Measurements from ENCODE around the gene OR1E1. TPM values are rescaled to one million over a fixed set of nuclear protein-coding genes. Genes with fewer than 3 reads are reported as not detected.
"Not testable (repeated sequence)": the region's sequence is repeated elsewhere in the genome, so short reads cannot be mapped to it uniquely, and the experiment has no call there.

OR1E1 gene
- polyA plus RNA-seq = not detected

- Mint-ChIP-seq H3K4me3 (no peak within 1 kb of the TSS), H3K4me1 (no peaks in the 10 kb centered on the region), H3K27ac (no peak within 1 kb of the TSS), H3K27me3 (ENCODE audit: low read depth in 3 of 3) (peaks cover 4 to 19% (median 5%) of the 10 kb centered on the region in 3 donors), H3K36me3 (no peaks in the 10 kb centered on the region), H3K9me3 (peaks cover 0 to 1% (median 0%) of the 10 kb centered on the region in 6 donors)
- no peak for DNase-seq
Observed at GRCh38 chr17:3398310-3398709, at the start of gene OR1E1. Gene OR1E1 (minus strand): TSS chr17:3398410. CDS start chr17:3398410, 0 bp downstream.

- peaks cover 6 to 19% (median 7%) of the 10 kb centered on the region in 3 donors for H3K27me3 Mint-ChIP-seq (ENCODE audit: low read depth in 3 of 3)
- H3K4me3 Mint-ChIP-seq = no peak overlapping the region
- H3K4me1 Mint-ChIP-seq = no peaks in the 10 kb centered on the region
- H3K9me3 Mint-ChIP-seq = peaks cover 0 to 1% (median 0%) of the 10 kb centered on the region in 6 donors
- no peak overlapping the region for H3K27ac Mint-ChIP-seq
- H3K36me3 Mint-ChIP-seq = no peaks in the 10 kb centered on the region
- DNase-seq = peak; percentile 1 to 22 (median 6)
Observed at GRCh38 chr17:3447625-3448024, 49.4 kb upstream of the OR1E1 start.

- no peak for DNase-seq
- Mint-ChIP-seq H3K4me1 (no peaks in the 10 kb centered on the region), H3K27me3 (ENCODE audit: low read depth in 3 of 3) (peaks cover 0 to 14% (median 3%) of the 10 kb centered on the region in 3 donors), H3K27ac (no peak overlapping the region), H3K9me3 (peaks cover 0 to 1% (median 0%) of the 10 kb centered on the region in 6 donors), H3K36me3 (no peaks in the 10 kb centered on the region), H3K4me3 (no peak overlapping the region)
Observed at GRCh38 chr17:3440451-3440850, 42.2 kb upstream of the OR1E1 start.

- Mint-ChIP-seq H3K9me3 (no peaks in the 10 kb centered on the region), H3K36me3 (no peaks in the 10 kb centered on the region), H3K4me3 (no peak overlapping the region), H3K4me1 (no peaks in the 10 kb centered on the region), H3K27ac (no peak overlapping the region), H3K27me3 (ENCODE audit: low read depth in 3 of 3) (peaks cover 1 to 16% (median 2%) of the 10 kb centered on the region in 3 donors)
- DNase-seq = no peak
Observed at GRCh38 chr17:3438368-3438767, 40.2 kb upstream of the OR1E1 start.

- Mint-ChIP-seq H3K9me3 (peaks cover 0 to 7% (median 1%) of the 10 kb centered on the region in 6 donors), H3K27me3 (ENCODE audit: low read depth in 3 of 3) (peaks cover 2 to 13% (median 5%) of the 10 kb centered on the region in 3 donors), H3K4me3 (no peak within 1 kb of the TSS), H3K36me3 (peaks cover 0 to 4% (median 0%) of the 10 kb centered on the region in 3 donors), H3K27ac (no peak within 1 kb of the TSS), H3K4me1 (no peaks in the 10 kb centered on the region)
- DNase-seq = no peak
Observed at GRCh38 chr17:3433741-3434140, 35.5 kb upstream of the OR1E1 start, which contains the start of gene OR1E2. Gene OR1E2 (minus strand): TSS chr17:3433841. CDS start chr17:3433841, 0 bp downstream.

- H3K36me3 Mint-ChIP-seq, H3K4me3 Mint-ChIP-seq, H3K27ac Mint-ChIP-seq, H3K4me1 Mint-ChIP-seq, H3K9me3 Mint-ChIP-seq: not testable (repeated sequence)
- peaks cover 4 to 13% (median 10%) of the 10 kb centered on the region in 3 donors for H3K27me3 Mint-ChIP-seq (ENCODE audit: low read depth in 3 of 3)
- peak in 2 of 3 donors; percentile 5 to 13 for DNase-seq
Observed at GRCh38 chr17:3433215-3433614, 35.0 kb upstream of the OR1E1 start.

GRCh38 chr17:3418222-3418621, 20.0 kb upstream of the OR1E1 start:
- H3K27me3 Mint-ChIP-seq (ENCODE audit: low read depth in 3 of 3) = peaks cover 0 to 9% (median 6%) of the 10 kb centered on the region in 3 donors
- no peaks in the 10 kb centered on the region for H3K36me3 Mint-ChIP-seq
- H3K27ac Mint-ChIP-seq = no peak overlapping the region
- DNase-seq = no peak
- no peak overlapping the region for H3K4me3 Mint-ChIP-seq
- H3K4me1 Mint-ChIP-seq = no peaks in the 10 kb centered on the region
- no peaks in the 10 kb centered on the region for H3K9me3 Mint-ChIP-seq

- Mint-ChIP-seq H3K4me3 (no peak overlapping the region), H3K4me1 (peaks cover 18 to 24% of the 10 kb centered on the region in 2 donors), H3K36me3 (peaks cover 0 to 4% (median 4%) of the 10 kb centered on the region in 3 donors), H3K9me3 (peaks cover 0 to 2% (median 0%) of the 10 kb centered on the region in 6 donors), H3K27ac (no peak overlapping the region), H3K27me3 (ENCODE audit: low read depth in 3 of 3) (peaks cover 0 to 8% (median 8%) of the 10 kb centered on the region in 3 donors)
- DNase-seq = no peak
Observed at GRCh38 chr17:3415610-3416009, 17.4 kb upstream of the OR1E1 start.

- H3K9me3 Mint-ChIP-seq = peaks cover 3 to 16% (median 7%) of the 10 kb centered on the region in 6 donors
- H3K27ac Mint-ChIP-seq, DNase-seq: not testable (repeated sequence)
- peak overlapping the region; percentile 55 to 73 (median 62) for H3K4me3 Mint-ChIP-seq
- H3K27me3 Mint-ChIP-seq (ENCODE audit: low read depth in 3 of 3) = peaks cover 2 to 17% (median 15%) of the 10 kb centered on the region in 3 donors
- peaks cover 0 to 10% (median 4%) of the 10 kb centered on the region in 3 donors for H3K36me3 Mint-ChIP-seq
- H3K4me1 Mint-ChIP-seq = peaks cover 18 to 34% of the 10 kb centered on the region in 2 donors
Observed at GRCh38 chr17:3412216-3412615, 14.0 kb upstream of the OR1E1 start.

GRCh38 chr17:3411070-3411469, 12.9 kb upstream of the OR1E1 start, which contains the start of gene OR3A3:
Gene OR3A3 (plus strand): TSS chr17:3411370.
- H3K9me3 Mint-ChIP-seq = peaks cover 3 to 23% (median 7%) of the 10 kb centered on the region in 6 donors
- peaks cover 2 to 20% (median 14%) of the 10 kb centered on the region in 3 donors for H3K27me3 Mint-ChIP-seq (ENCODE audit: low read depth in 3 of 3)
- no peak for DNase-seq
- H3K27ac Mint-ChIP-seq = peak within 1 kb of the TSS in 1 of 6 donors; percentile 58
- H3K4me3 Mint-ChIP-seq = peak within 1 kb of the TSS; percentile 55 to 73 (median 62)
- H3K36me3 Mint-ChIP-seq = peaks cover 0 to 10% (median 4%) of the 10 kb centered on the region in 3 donors
- H3K4me1 Mint-ChIP-seq = peaks cover 18 to 34% of the 10 kb centered on the region in 2 donors

- H3K27ac Mint-ChIP-seq, H3K36me3 Mint-ChIP-seq, DNase-seq, H3K4me1 Mint-ChIP-seq, H3K4me3 Mint-ChIP-seq: not testable (repeated sequence)
- Mint-ChIP-seq H3K9me3 (peaks cover 3 to 22% (median 6%) of the 10 kb centered on the region in 6 donors), H3K27me3 (ENCODE audit: low read depth in 3 of 3) (peaks cover 2 to 20% (median 11%) of the 10 kb centered on the region in 3 donors)
Observed at GRCh38 chr17:3403856-3404255, 5.6 kb upstream of the OR1E1 start.

GRCh38 chr17:3401786-3402185, 3.6 kb upstream of the OR1E1 start:
- Mint-ChIP-seq H3K36me3 (no peaks in the 10 kb centered on the region), H3K4me1 (no peaks in the 10 kb centered on the region), H3K4me3 (no peak overlapping the region), H3K27ac (no peak overlapping the region), H3K27me3 (ENCODE audit: low read depth in 3 of 3) (peaks cover 2 to 18% (median 4%) of the 10 kb centered on the region in 3 donors), H3K9me3 (peaks cover 0 to 5% (median 0%) of the 10 kb centered on the region in 6 donors)
- DNase-seq = no peak

- H3K9me3 Mint-ChIP-seq = peaks cover 0 to 1% (median 0%) of the 10 kb centered on the region in 6 donors
- no peaks in the 10 kb centered on the region for H3K4me1 Mint-ChIP-seq
- no peak overlapping the region for H3K27ac Mint-ChIP-seq
- no peaks in the 10 kb centered on the region for H3K36me3 Mint-ChIP-seq
- no peak overlapping the region for H3K4me3 Mint-ChIP-seq
- DNase-seq = no peak
- H3K27me3 Mint-ChIP-seq (ENCODE audit: low read depth in 3 of 3) = peaks cover 2 to 17% (median 4%) of the 10 kb centered on the region in 3 donors
Observed at GRCh38 chr17:3400055-3400454, 1.8 kb upstream of the OR1E1 start.

- DNase-seq, H3K9me3 Mint-ChIP-seq, H3K4me3 Mint-ChIP-seq, H3K27ac Mint-ChIP-seq, H3K36me3 Mint-ChIP-seq, H3K4me1 Mint-ChIP-seq: not testable (repeated sequence)
- H3K27me3 Mint-ChIP-seq (ENCODE audit: low read depth in 3 of 3) = peaks cover 3 to 19% (median 5%) of the 10 kb centered on the region in 3 donors
Observed at GRCh38 chr17:3397801-3398200, 409 bp downstream of the OR1E1 start.

GRCh38 chr17:3389791-3390190, 8.4 kb downstream of the OR1E1 start:
- Mint-ChIP-seq H3K36me3 (no peaks in the 10 kb centered on the region), H3K27ac (no peak overlapping the region), H3K27me3 (ENCODE audit: low read depth in 3 of 3) (peaks cover 11 to 28% (median 15%) of the 10 kb centered on the region in 3 donors), H3K9me3 (peaks cover 0 to 2% (median 0%) of the 10 kb centered on the region in 6 donors), H3K4me3 (no peak overlapping the region), H3K4me1 (peaks cover 0 to 2% of the 10 kb centered on the region in 2 donors)
- DNase-seq = no peak

Data from immature natural killer cell (primary cell).